Activated CD4-positive, alpha-beta T cell treated with anti-CD3 and anti-CD28 coated beads for 36 hours (primary cell): Measurements from ENCODE around the gene CYP19A1. TPM values are rescaled to one million over a fixed set of nuclear protein-coding genes. Genes with fewer than 3 reads are reported as not detected.

ENCODE experiments used
- ATAC-seq: fragments of 200-7000 bp; cut with Tn5 transposase; one replicate; pipeline ENCODE4 v1.10.0; 2021; ENCODE audit warnings: mild to moderate bottlenecking, moderate library complexity
- CTCF ChIA-PET: fragments of 350-600 bp; sonication (Branson Sonifier 250); formaldehyde crosslinking; loops from one replicate; lab custom pipeline; 2021; ENCODE audit warnings: antibody characterized with exemption; lab: Charles Lee
- POLR2A ChIA-PET: fragments of 350-600 bp; sonication (Branson Sonifier 250); formaldehyde crosslinking; loops from one replicate; lab custom pipeline; 2021; ENCODE audit warnings: antibody characterized with exemption, inconsistent platforms; lab: Charles Lee
- DNase-seq: peaks from one replicate; pipeline ENCODE4 v3.0.0-alpha.2; 2020
- H3K27ac Mint-ChIP-seq: one replicate; pipeline ENCODE4 v1.8.0; 2021; ENCODE audit warnings: mixed read lengths
- H3K27me3 Mint-ChIP-seq: one replicate; pipeline ENCODE4 v1.8.0; 2021; ENCODE audit warnings: mixed read lengths
- H3K36me3 Mint-ChIP-seq: one replicate; pipeline ENCODE4 v1.8.0; 2021; ENCODE audit warnings: low read depth, mixed read lengths
- H3K4me1 Mint-ChIP-seq: one replicate; pipeline ENCODE4 v1.8.0; 2021; ENCODE audit warnings: mixed read lengths
- H3K4me3 Mint-ChIP-seq: one replicate; pipeline ENCODE4 v1.8.0; 2021; ENCODE audit warnings: mild to moderate bottlenecking, moderate library complexity, mixed read lengths
- H3K9me3 Mint-ChIP-seq: one replicate; pipeline ENCODE4 v1.8.0; 2021; ENCODE audit warnings: low read depth, mixed read lengths
- intact Hi-C, 2 experiments: fragments of 100-400 bp; cut with DNase I in 1 of 2; cut with micrococcal nuclease in 1 of 2; formaldehyde crosslinking; loops; one replicate each; pipeline versions ENCODE4 v1.14.2 to v1.15.1; 2022 to 2024; cut with DNase I, micrococcal nuclease
- total RNA-seq, 2 experiments: library from RNA; stranded (reverse); gene quantifications; one replicate each; pipeline ENCODE4 v1.2.3, GENCODE V29; 2021

CYP19A1 gene
- total RNA-seq, 2 experiments from 2014 or later = not detected

DNA sequence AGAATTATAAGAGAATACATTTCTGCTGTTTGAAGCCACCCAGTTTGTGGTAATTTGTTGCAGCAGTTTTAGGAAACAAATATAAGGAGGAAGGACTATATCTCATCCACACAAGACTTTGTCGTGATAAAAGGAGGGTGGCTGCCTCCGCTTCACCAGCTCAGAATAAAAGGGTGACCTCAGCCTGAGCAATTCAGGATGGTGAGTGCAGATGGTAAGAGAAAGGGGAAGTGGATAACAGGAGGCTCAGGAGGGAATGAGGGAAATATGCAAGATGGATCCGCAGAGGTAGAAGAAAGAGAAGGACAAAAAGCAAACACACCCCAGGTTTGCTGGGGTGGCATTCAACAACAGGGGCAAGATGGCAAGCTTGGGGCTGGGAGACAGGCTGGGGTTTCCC lies 135.6 kb downstream of the CYP19A1 start:
- intact Hi-C loops = no loop called here
- ChIA-PET CTCF (interaction anchor here (0.6 to 2.3 kb wide), 3 partner anchors 10 to 78 kb away, joined by 3 to 7 read pairs (median 3); no protein-coding TSS in a partner anchor), POLR2A (no interaction called here)
- Mint-ChIP-seq H3K27ac (no peak overlapping the region), H3K27me3 (peaks cover 7% of the 10 kb centered on the region), H3K9me3 (no peaks in the 10 kb centered on the region), H3K4me1 (no peaks in the 10 kb centered on the region), H3K4me3 (no peak overlapping the region), H3K36me3 (no peaks in the 10 kb centered on the region)
- DNase-seq (no peak), ATAC-seq (no peak)

DNA sequence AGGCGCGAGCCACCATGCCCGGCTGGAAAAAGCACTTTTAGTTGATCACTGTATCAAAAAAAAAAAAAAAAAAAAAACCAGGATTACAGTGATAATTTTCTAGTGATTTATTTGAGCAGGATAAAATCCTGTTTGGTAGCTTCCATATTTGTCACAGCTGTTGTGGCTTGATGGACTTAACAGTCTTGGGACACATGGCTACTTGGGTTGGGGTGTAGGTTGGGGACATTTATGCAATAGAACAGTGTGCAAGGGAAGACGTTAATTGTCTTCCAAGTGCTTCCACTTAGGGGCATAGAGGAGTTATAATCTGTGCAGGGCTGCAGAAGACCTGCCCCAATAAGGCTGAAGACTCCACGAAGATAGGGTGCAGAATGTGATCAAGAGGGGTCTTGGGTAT lies 136.8 kb downstream of the CYP19A1 start:
- CTCF ChIA-PET = interaction anchor here (2.3 kb wide), 1 partner anchor 9 kb away, joined by 7 read pairs; no protein-coding TSS in a partner anchor
- Mint-ChIP-seq H3K27ac (no peak overlapping the region), H3K9me3 (no peaks in the 10 kb centered on the region), H3K4me1 (no peaks in the 10 kb centered on the region), H3K36me3 (no peaks in the 10 kb centered on the region), H3K27me3 (peaks cover 13% of the 10 kb centered on the region), H3K4me3 (no peak overlapping the region)
- ATAC-seq = no peak
- POLR2A ChIA-PET = interaction anchor here (0.7 kb wide), 1 partner anchor 120 kb away, joined by 7 read pairs; no protein-coding TSS in a partner anchor
- intact Hi-C loops = no loop called here
- DNase-seq = no peak

DNA sequence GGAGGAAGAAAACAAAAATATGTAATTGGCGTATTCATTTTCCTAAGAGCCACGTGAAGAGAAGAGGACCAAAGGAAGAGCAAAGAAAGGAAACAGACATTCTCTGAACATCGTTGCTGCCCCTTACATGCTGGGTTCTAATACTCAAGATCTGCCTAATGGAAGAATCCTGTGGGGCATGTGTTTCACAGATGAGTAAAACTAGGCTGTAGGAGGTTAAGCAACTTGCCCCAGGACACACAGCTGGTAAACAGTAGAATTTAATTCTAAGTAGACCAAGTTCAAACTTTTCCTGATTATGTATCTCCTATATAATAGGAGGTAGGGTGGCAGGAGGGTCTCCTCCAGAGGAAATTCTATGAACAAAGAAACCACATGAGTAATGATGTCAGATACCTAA lies 137.6 kb downstream of the CYP19A1 start:
- CTCF ChIA-PET = no interaction called here
- intact Hi-C loops = no loop called here
- Mint-ChIP-seq H3K27ac (no peak overlapping the region), H3K36me3 (no peaks in the 10 kb centered on the region), H3K4me1 (no peaks in the 10 kb centered on the region), H3K4me3 (no peak overlapping the region), H3K27me3 (peaks cover 15% of the 10 kb centered on the region), H3K9me3 (no peaks in the 10 kb centered on the region)
- ATAC-seq (no peak), DNase-seq (no peak)
- POLR2A ChIA-PET = no interaction called here

DNA sequence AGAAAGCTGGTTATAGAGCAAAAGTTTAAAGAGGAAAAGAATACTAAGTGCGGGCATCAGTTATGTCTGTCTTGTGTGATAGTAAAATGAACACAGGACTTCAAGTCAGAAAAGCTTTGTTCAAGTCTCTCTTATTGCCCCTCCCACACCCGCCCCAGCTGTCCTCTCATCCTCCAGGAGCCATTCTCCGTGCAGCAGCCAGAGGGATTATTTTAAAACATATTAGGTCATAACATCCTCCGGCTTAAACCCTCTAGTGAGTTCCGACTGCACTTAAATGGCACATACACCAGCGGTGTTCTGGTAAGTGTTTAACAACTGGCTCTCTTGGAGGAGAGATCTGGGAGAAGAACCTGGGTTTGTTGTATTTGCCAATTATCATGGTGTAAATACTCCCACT lies 138.9 kb downstream of the CYP19A1 start:
- H3K27me3 Mint-ChIP-seq = peaks cover 21% of the 10 kb centered on the region
- intact Hi-C loops = no loop called here
- no peaks in the 10 kb centered on the region for H3K36me3 Mint-ChIP-seq
- ChIA-PET POLR2A (no interaction called here), CTCF (interaction anchor here (0.7 to 2.0 kb wide), 3 partner anchors 9 to 37 kb away, joined by 3 to 18 read pairs (median 3); no protein-coding TSS in a partner anchor)
- DNase-seq (no peak), ATAC-seq (no peak)
- H3K4me1 Mint-ChIP-seq = no peaks in the 10 kb centered on the region
- no peak overlapping the region for H3K27ac Mint-ChIP-seq
- no peak overlapping the region for H3K4me3 Mint-ChIP-seq
- H3K9me3 Mint-ChIP-seq = no peaks in the 10 kb centered on the region

DNA sequence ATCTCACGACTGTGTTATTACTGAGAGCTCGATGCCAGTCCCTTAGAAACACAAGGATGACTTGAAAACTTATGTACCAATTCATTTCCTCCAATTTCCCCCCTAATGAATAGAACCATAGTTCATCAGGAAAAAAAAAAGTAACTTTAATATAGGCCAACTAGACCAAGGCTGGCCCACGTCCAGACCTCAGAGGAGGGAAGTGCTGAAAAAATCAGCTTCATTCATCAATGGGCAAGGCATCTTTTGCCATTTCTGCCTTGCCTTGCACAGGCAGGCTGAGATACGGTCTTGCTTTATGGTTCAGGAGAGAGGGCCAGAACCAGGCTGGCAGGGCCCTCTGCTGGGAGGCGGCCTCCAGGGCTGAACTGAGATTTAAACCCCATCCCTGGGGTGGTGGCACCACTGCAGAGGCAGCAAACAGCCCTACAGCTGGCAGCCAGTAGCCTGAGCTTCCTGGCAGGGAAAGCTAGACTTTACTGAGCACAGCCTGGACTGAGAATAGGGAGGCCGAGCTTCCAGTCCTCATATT lies 139.6 kb downstream of the CYP19A1 start:
- POLR2A ChIA-PET = interaction anchor here (0.6 kb wide), 1 partner anchor 32 kb away, joined by 3 read pairs; no protein-coding TSS in a partner anchor
- ATAC-seq = no peak
- DNase-seq = no peak
- Mint-ChIP-seq H3K27ac (no peak overlapping the region), H3K4me1 (no peaks in the 10 kb centered on the region), H3K9me3 (no peaks in the 10 kb centered on the region), H3K4me3 (no peak overlapping the region), H3K27me3 (peaks cover 23% of the 10 kb centered on the region), H3K36me3 (no peaks in the 10 kb centered on the region)
- intact Hi-C loops = no loop called here
- CTCF ChIA-PET = interaction anchor here (2.0 kb wide), 1 partner anchor 36 kb away, joined by 18 read pairs; no protein-coding TSS in a partner anchor

DNA sequence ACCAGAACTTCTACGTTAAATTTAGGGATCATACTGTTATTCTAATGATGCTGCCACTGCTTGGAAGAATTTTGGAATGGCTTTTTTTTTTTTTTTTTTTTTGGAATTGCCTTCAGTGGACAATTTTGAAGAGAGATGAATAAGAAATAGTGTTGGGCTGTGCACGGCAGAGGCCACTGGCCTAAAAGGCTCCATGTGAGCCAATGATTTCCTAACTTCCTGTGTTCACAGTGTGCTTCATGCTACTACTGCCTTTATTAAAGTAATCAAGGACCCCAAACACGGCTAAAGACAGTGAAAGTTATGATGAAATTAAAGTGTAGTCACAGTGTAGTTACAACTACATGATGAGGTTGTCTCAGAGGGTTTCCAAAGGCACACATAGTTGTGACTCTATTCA lies 142.9 kb downstream of the CYP19A1 start:
- H3K4me1 Mint-ChIP-seq = no peaks in the 10 kb centered on the region
- H3K9me3 Mint-ChIP-seq = no peaks in the 10 kb centered on the region
- DNase-seq (no peak), ATAC-seq (no peak)
- H3K4me3 Mint-ChIP-seq = no peak overlapping the region
- intact Hi-C loops = no loop called here
- no peaks in the 10 kb centered on the region for H3K36me3 Mint-ChIP-seq
- H3K27ac Mint-ChIP-seq = no peak overlapping the region
- peaks cover 35% of the 10 kb centered on the region for H3K27me3 Mint-ChIP-seq
- CTCF ChIA-PET = interaction anchor here (3.0 kb wide), 1 partner anchor 32 kb away, joined by 14 read pairs; no protein-coding TSS in a partner anchor
- POLR2A ChIA-PET = no interaction called here

DNA sequence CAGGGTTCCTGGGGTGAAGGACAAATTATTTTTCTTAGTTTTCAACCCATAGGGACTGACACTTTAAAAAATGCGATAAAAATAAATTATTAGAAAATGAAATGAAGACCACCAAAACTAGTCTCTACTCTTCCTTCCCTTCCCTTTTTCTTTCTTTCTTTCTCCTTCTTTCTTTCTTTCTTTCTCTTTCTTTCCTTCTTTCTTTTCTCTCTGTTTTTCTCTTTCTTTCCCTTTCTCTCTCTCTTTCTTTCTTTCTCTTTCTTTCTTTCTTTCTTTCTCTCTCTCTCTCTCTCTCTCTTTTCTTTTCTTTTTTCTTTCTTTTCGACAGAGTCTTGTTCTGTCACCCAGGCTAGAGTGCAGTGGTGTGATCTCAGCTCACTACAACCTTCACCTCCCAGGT lies 144.4 kb downstream of the CYP19A1 start:
- peaks cover 32% of the 10 kb centered on the region for H3K27me3 Mint-ChIP-seq
- no peaks in the 10 kb centered on the region for H3K4me1 Mint-ChIP-seq
- ATAC-seq (no peak), DNase-seq (no peak)
- ChIA-PET POLR2A (no interaction called here), CTCF (interaction anchor here (0.6 to 3.2 kb wide), 12 partner anchors 10 to 1344 kb away, joined by 3 to 52 read pairs (median 4); no protein-coding TSS in a partner anchor)
- intact Hi-C loops = loop anchor here in 1 of 2 experiments (2.0 kb wide), 1 partner anchor 61 kb away; no protein-coding TSS in a partner anchor
- H3K36me3 Mint-ChIP-seq = no peaks in the 10 kb centered on the region
- H3K4me3 Mint-ChIP-seq = no peak overlapping the region
- H3K9me3 Mint-ChIP-seq = no peaks in the 10 kb centered on the region
- no peak overlapping the region for H3K27ac Mint-ChIP-seq

DNA sequence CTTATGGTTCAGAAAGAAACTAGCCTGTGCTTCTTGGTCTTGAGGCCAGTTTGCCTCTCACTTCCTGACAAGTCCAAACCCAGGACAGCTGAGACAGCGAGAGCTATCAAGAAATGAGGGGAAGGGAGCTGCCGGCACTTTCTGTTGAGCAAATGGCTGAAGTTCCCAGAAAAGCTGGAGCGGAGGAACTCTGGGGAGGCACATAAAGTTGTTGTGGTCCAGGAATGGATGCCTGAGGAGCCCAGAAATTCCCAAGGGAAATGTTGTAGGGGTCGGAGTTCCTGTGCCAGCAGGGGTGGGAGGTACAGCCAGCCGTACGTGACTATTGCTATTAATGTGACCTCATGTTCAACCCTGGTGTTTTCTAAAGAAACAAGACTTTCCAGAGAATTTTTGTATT lies 144.9 kb downstream of the CYP19A1 start:
- H3K27ac Mint-ChIP-seq = no peak overlapping the region
- ChIA-PET CTCF (interaction anchor here (0.6 to 3.2 kb wide), 21 partner anchors 9 to 1344 kb away, joined by 3 to 52 read pairs (median 4); no protein-coding TSS in a partner anchor), POLR2A (no interaction called here)
- no peaks in the 10 kb centered on the region for H3K9me3 Mint-ChIP-seq
- no peak for DNase-seq
- H3K4me1 Mint-ChIP-seq = no peaks in the 10 kb centered on the region
- H3K4me3 Mint-ChIP-seq = no peak overlapping the region
- ATAC-seq = no peak
- intact Hi-C loops = loop anchor here in 1 of 2 experiments (2.0 kb wide), 1 partner anchor 61 kb away; no protein-coding TSS in a partner anchor
- peaks cover 35% of the 10 kb centered on the region for H3K27me3 Mint-ChIP-seq
- no peaks in the 10 kb centered on the region for H3K36me3 Mint-ChIP-seq

DNA sequence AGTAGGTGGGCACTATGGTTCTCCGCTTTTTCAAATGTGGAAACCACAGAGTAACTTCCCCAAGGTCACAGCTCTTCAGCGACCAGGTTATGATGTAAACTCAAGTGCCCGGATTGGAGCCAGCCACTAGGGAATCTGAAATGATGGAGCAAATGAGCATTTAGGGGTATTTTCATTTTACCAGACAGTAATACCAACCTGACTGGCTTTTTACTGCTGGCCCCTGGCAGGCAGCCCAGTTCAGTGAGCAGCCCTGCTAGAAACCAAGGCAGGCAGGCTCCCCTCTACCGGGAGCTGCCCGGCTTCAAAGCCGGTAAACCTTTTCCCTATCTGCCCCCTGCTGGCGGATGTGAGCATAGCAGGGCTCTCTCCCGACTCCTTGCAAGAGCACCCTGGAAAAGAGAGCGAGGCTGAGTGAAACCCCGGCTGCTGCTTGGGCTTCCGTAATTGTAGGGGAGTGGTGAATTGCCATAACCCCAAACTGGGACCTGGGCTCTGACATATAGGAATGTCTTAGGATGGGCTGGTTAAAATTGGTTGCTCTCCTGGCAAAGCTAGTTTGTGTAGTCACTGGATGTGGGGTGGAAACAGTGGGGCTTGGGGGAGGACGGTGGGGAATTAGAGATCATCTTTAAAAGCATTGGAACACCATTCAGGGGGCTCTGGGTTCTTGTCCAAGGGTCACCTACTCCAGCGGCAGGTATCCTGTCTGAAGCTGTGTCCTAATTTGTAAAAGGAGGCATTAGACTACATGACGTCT lies 145.7 kb downstream of the CYP19A1 start:
- H3K4me3 Mint-ChIP-seq = no peak overlapping the region
- peak; percentile 90 for DNase-seq
- CTCF ChIA-PET = interaction anchor here (0.6 to 3.2 kb wide), 29 partner anchors 10 to 1175 kb away, joined by 3 to 52 read pairs (median 4); no protein-coding TSS in a partner anchor
- POLR2A ChIA-PET = no interaction called here
- peak; percentile 70 for ATAC-seq
- intact Hi-C loops = loop anchor here (1.0 to 2.0 kb wide), 2 partner anchors 29 to 60 kb away; no protein-coding TSS in a partner anchor
- no peaks in the 10 kb centered on the region for H3K4me1 Mint-ChIP-seq
- no peaks in the 10 kb centered on the region for H3K36me3 Mint-ChIP-seq
- peaks cover 35% of the 10 kb centered on the region for H3K27me3 Mint-ChIP-seq
- H3K9me3 Mint-ChIP-seq = no peaks in the 10 kb centered on the region
- no peak overlapping the region for H3K27ac Mint-ChIP-seq

DNA sequence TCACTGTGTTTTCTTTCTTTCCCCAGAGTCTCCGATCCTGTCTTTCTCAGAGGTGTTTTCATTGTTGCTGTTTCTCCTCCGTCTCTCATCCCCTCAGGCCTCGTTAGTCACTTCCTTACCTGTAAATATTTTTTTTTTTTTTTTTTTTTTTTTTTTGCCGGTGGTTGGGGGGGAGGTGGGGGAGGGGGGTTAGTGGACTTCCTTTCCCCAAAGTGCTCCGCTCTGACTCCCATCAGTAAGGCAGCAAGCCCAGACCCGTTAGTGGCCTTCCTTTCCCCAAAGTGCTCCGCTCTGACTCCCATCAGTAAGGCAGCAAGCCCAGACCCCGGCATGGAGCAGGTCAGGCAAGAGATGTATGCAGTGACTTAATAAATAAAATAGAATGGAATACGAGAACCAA lies 146.6 kb downstream of the CYP19A1 start:
- no peak for DNase-seq
- Mint-ChIP-seq H3K27ac (no peak overlapping the region), H3K9me3 (no peaks in the 10 kb centered on the region), H3K36me3 (no peaks in the 10 kb centered on the region), H3K4me3 (no peak overlapping the region), H3K4me1 (no peaks in the 10 kb centered on the region), H3K27me3 (peaks cover 32% of the 10 kb centered on the region)
- intact Hi-C loops = loop anchor here (1.0 to 2.0 kb wide), 2 partner anchors 28 to 59 kb away; no protein-coding TSS in a partner anchor
- POLR2A ChIA-PET = no interaction called here
- no peak for ATAC-seq
- CTCF ChIA-PET = interaction anchor here (0.9 to 3.2 kb wide), 9 partner anchors 9 to 692 kb away, joined by 3 to 52 read pairs (median 8); no protein-coding TSS in a partner anchor

DNA sequence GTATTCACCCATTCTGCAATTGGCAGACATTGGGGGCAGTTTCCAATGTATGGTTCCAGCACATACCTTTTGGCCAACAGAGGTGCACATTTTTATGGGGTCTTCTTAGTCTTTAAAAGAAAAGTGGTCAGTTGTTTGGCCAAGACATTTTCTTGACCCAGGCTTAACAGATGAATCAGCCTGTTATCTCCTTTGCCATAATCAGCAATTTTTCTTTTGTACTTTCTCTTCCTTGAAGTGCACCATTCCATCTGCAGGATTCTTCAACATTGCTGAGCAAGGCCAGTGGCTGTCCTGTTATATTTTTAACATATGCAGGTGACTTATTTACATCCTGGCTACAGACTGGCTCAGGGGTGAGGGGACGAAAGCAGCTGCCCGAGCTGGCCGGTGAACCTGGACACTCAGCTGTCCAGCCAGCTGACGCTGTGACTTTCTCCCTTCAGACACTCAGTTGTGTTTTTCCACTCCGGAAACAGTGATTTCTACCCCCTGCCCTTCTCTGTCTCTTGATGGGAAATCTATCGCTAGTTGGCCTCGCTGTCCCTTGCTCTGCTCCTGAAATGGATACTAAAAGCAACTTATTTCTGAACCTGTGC lies 147.2 kb downstream of the CYP19A1 start:
- DNase-seq (no peak), ATAC-seq (no peak)
- intact Hi-C loops = no loop called here
- Mint-ChIP-seq H3K9me3 (no peaks in the 10 kb centered on the region), H3K36me3 (no peaks in the 10 kb centered on the region), H3K4me3 (no peak overlapping the region), H3K27ac (no peak overlapping the region), H3K4me1 (no peaks in the 10 kb centered on the region), H3K27me3 (peaks cover 31% of the 10 kb centered on the region)
- CTCF ChIA-PET = interaction anchor here (3.2 kb wide), 1 partner anchor 29 kb away, joined by 52 read pairs; no protein-coding TSS in a partner anchor
- POLR2A ChIA-PET = no interaction called here
